Pancreas (tissue), 10 donors: ENCODE measurements around the gene NAT9. TPM values are rescaled to one million over a fixed set of nuclear protein-coding genes. Genes with fewer than 3 reads are reported as not detected.

Source experiments
- ATAC-seq, 4 donors: fragments of 200-7000 bp; cut with Tn5 transposase; one replicate each; pipeline versions ENCODE4 v1.8.0 to v1.9.1; 2020; ENCODE audit warnings: mild to moderate bottlenecking in 4 of 4, moderate library complexity in 4 of 4
- DNase-seq, 6 donors: peaks; one replicate each; pipeline ENCODE4 v3.0.0-alpha.2; 2020
- FAIRE-seq: peaks from 2 replicates; lab custom pipeline; 2012; peaks lifted over from hg19 to GRCh38; lab: Jason Lieb, UNC
- H3K27ac ChIP-seq, 4 donors: fragments of 200-600 bp; sonication (generic); 1 replicate in 3 of 4; 2 replicates in 1 of 4; pipeline versions ENCODE4 v1.5.0 to v1.8.0; 2020
- H3K27me3 ChIP-seq, 4 donors: fragments of 200-600 bp; one replicate each; pipeline ENCODE4 v1.8.0; 2021
- H3K36me3 ChIP-seq, 3 donors: fragments of 200-600 bp; sonication (generic) in 1 of 3; one replicate each; pipeline versions ENCODE4 v1.5.0 to v1.8.0; 2020 to 2021
- H3K4me1 ChIP-seq, 3 donors: fragments of 200-600 bp; one replicate each; pipeline ENCODE4 v1.8.0; 2021
- H3K4me3 ChIP-seq, 4 donors: fragments of 200-600 bp; sonication (generic) in 2 of 4; one replicate each; pipeline versions ENCODE4 v1.5.0 to v1.8.0; 2020 to 2021
- H3K9me3 ChIP-seq, 4 donors: fragments of 200-600 bp; one replicate each; pipeline ENCODE4 v1.8.0; 2021
- WGBS, 2 donors: extraction: QIAGEN DNeasy Blood & Tissue Kit; methylation state at CpG; one replicate each; pipeline ENCODE4 v1.1.7; 2013; 5-methylcytosine and 5-hydroxymethylcytosine counted together
- intact Hi-C, 3 donors: fragments of 100-400 bp; cut with DNase I; formaldehyde crosslinking; loops; one replicate each; pipeline versions ENCODE4 v1.11.1 to v1.14.2; 2022
- polyA plus RNA-seq, 2 donors: library from polyadenylated mRNA; stranded (reverse); fragments of 200-250 nt; gene quantifications; one replicate each; pipeline ENCODE4 v1.2.3, GENCODE V29; 2013
- total RNA-seq, 6 donors: library from RNA; stranded (reverse); fragmentation: NEBNext Ultra II Directional in 4 of 6; extraction: Animal tissue kit (Norgen Biotek cat#: 25700) in 4 of 6; gene quantifications; one replicate each; pipeline versions ENCODE4 v1.2.1 to v1.2.4, GENCODE V29; 2021 to 2023
- TF ChIP-seq, protein P1 (sequence below), 4 donors: fragments of 200-600 bp; sonication (generic) in 3 of 4; IDR thresholded peaks; one replicate each; pipeline versions ENCODE4 v1.5.0 to v1.8.0; 2021; ENCODE audit warnings: antibody characterized with exemption in 4 of 4
- donor health status: healthy with polysubstance abuse.
- donor health status: DM: no; HTN: no; CAD: no; lungs with moderate emphysema.
- donor health status: DM: no; HTN: no; CAD: no.
- donor health status: control.
- donor health status: control.
- donor health status: Bipolar disorder and iron deficiency.
- donor health status: DM: yes; HTN: yes; CAD: no.
- donor health status: DM: no; HTN: no; CAD: no.
- donor health status: DM: no; HTN: no; CAD: no.
- donor health status: DM: yes; HTN: yes; CAD: no.

Gene NAT9
- total and polyA plus RNA-seq, 8 donors: 14.4 to 38.5 (median 24.8) TPM

GRCh38 chr17:74815550-74816370 lies 39.6 kb upstream of the NAT9 start:
- Histone ChIP-seq H3K36me3 (no peaks in the 10 kb centered on the region), H3K4me1 (no peaks in the 10 kb centered on the region), H3K9me3 (no peaks in the 10 kb centered on the region), H3K4me3 (no peak overlapping the region), H3K27me3 (no peaks in the 10 kb centered on the region), H3K27ac (no peak overlapping the region)
- DNase-seq: no peak
- TF ChIP-seq, protein P1, sequence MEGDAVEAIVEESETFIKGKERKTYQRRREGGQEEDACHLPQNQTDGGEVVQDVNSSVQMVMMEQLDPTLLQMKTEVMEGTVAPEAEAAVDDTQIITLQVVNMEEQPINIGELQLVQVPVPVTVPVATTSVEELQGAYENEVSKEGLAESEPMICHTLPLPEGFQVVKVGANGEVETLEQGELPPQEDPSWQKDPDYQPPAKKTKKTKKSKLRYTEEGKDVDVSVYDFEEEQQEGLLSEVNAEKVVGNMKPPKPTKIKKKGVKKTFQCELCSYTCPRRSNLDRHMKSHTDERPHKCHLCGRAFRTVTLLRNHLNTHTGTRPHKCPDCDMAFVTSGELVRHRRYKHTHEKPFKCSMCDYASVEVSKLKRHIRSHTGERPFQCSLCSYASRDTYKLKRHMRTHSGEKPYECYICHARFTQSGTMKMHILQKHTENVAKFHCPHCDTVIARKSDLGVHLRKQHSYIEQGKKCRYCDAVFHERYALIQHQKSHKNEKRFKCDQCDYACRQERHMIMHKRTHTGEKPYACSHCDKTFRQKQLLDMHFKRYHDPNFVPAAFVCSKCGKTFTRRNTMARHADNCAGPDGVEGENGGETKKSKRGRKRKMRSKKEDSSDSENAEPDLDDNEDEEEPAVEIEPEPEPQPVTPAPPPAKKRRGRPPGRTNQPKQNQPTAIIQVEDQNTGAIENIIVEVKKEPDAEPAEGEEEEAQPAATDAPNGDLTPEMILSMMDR (IDR thresholded peaks at IDR 0.05): no peak
- 87 to 88% methylated on average over 15 of the region's 15 CpGs for WGBS, 2 donors
- intact Hi-C loops: no loop called here
- no peak for ATAC-seq
- no peak for FAIRE-seq

DNA sequence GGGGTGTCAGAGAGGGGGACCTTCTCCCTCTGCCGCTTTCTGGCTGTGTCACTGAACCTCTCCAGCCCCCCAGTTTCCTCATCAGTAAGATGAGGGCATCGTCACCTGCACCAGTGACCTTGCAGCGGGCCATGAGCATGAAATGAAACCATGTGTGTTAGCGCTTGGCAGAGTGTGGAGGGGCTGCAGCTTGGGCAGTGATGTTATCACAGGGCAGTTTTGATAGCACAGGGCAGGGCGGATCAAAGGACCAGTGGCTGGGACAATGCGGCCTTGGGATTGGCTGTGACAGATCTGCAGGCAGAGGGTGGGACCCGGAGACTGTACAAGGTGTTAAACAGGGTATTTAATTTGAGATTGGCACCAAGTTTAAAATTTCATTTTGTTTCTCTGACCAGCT lies 38.9 kb upstream of the NAT9 start:
- ATAC-seq (no peak), FAIRE-seq (no peak), DNase-seq (no peak)
- no peak overlapping the region for H3K4me3 ChIP-seq
- H3K27me3 ChIP-seq: no peaks in the 10 kb centered on the region
- H3K4me1 ChIP-seq: no peaks in the 10 kb centered on the region
- H3K36me3 ChIP-seq: no peaks in the 10 kb centered on the region
- intact Hi-C loops: no loop called here
- TF ChIP-seq, protein P1 (IDR thresholded peaks at IDR 0.05): no peak
- no peak overlapping the region for H3K27ac ChIP-seq
- no peaks in the 10 kb centered on the region for H3K9me3 ChIP-seq
- WGBS, 2 donors: 89 to 90% methylated on average over 7 of the region's 7 CpGs

- no peaks in the 10 kb centered on the region for H3K36me3 ChIP-seq
- ATAC-seq (no peak), FAIRE-seq (no peak), DNase-seq (no peak)
- no peaks in the 10 kb centered on the region for H3K9me3 ChIP-seq
- H3K4me1 ChIP-seq: no peaks in the 10 kb centered on the region
- H3K4me3 ChIP-seq: no peak overlapping the region
- TF ChIP-seq, protein P1 (IDR thresholded peaks at IDR 0.05): no peak
- intact Hi-C loops: no loop called here
- no peak overlapping the region for H3K27ac ChIP-seq
- H3K27me3 ChIP-seq: no peaks in the 10 kb centered on the region
- 84 to 87% methylated on average over 5 of the region's 5 CpGs for WGBS, 2 donors
These were observed 38.3 kb upstream of the NAT9 start for GRCh38 chr17:74814453-74814852.

DNA sequence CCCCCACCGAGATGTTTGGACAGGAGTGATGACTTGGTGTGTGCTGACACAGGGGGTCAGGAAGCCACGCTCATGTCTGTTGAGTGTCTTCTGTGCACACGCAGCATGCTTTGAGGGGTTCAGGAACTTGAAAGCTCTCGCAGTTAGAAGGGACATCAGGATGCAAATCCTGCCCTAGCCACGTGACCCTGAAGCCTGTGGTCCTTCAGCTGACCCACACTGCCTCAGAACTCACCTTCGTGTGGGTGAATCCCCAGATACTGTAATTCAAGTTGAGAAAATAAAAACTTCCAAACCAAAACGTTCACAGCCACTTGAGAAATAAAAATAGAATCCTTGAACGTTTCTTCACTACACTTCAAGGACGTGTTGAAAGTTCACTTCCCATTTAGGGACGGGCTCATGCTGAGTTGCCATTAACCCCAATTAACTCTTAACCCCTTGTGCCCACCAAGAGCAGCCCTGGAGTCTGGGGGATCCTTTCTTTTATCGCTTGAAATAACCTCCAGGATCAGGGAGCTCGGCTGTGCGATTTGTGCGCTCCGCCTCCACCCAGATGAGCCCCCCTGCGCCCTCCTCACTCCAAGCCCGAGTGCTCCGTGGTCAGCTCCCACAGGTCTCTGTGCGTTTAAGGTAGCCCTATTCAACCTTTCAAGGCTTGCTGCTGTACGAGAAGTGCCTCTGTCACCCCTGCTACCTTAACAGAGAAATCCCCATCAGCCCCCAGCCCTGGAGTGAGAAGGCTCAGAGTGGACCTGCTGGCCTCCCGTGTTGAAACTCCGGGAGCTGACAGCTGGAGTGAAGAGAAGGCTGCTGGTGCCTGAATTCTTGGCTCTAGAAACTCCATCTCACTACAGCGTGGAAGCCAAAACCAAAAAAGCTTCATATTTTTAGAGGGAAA lies 36.2 kb upstream of the NAT9 start:
- FAIRE-seq (no peak), DNase-seq (no peak), ATAC-seq (no peak)
- Histone ChIP-seq H3K4me1 (no peaks in the 10 kb centered on the region), H3K4me3 (no peak overlapping the region), H3K9me3 (no peaks in the 10 kb centered on the region), H3K36me3 (no peaks in the 10 kb centered on the region), H3K27me3 (no peaks in the 10 kb centered on the region), H3K27ac (no peak overlapping the region)
- TF ChIP-seq, protein P1 (IDR thresholded peaks at IDR 0.05): no peak
- intact Hi-C loops: no loop called here
- WGBS, 2 donors: 68 to 71% methylated on average over 23 of the region's 23 CpGs
